DOHH2 (cell line): Measurements from ENCODE around the gene CD79A.

Experiments used
- H3F3A ChIP-seq: fragments of 200-600 bp; sonication (generic), shearing (Covaris generic); 2 replicates; pipeline ENCODE4 v1.6.0; 2016; ENCODE audit warnings: antibody characterized with exemption, mild to moderate bottlenecking; ENCODE audit not compliant: control insufficient read depth, insufficient read depth
- H3K27ac ChIP-seq: fragments of 200-600 bp; sonication (generic); 2 replicates; pipeline ENCODE4 v1.5.1; 2014; ENCODE audit warnings: low read depth, mild to moderate bottlenecking, low read length, moderate library complexity
- H3K27me3 ChIP-seq: fragments of 200-600 bp; sonication (generic); 2 replicates; pipeline ENCODE4 v1.6.1; 2014; ENCODE audit warnings: mild to moderate bottlenecking, low read length, mixed read lengths; ENCODE audit not compliant: control insufficient read depth
- H3K36me3 ChIP-seq: fragments of 200-600 bp; sonication (generic); 2 replicates; pipeline ENCODE4 v1.6.1; 2014; ENCODE audit warnings: mild to moderate bottlenecking, low read length, moderate library complexity, mixed read lengths; ENCODE audit not compliant: control insufficient read depth
- H3K4me1 ChIP-seq: fragments of 200-600 bp; sonication (generic); 2 replicates; pipeline ENCODE4 v1.6.1; 2014; ENCODE audit warnings: mild to moderate bottlenecking, low read length, mixed read lengths; ENCODE audit not compliant: control insufficient read depth
- H3K4me2 ChIP-seq: fragments of 200-600 bp; sonication (generic); 2 replicates; pipeline ENCODE4 v1.6.0; 2014; ENCODE audit warnings: mild to moderate bottlenecking, low read length, moderate library complexity
- H3K4me3 ChIP-seq: fragments of 200-600 bp; sonication (generic); 2 replicates; pipeline ENCODE4 v1.5.1; 2014; ENCODE audit warnings: mild to moderate bottlenecking, low read length, mixed read lengths
- H3K79me2 ChIP-seq: fragments of 200-600 bp; sonication (generic); 2 replicates; pipeline ENCODE4 v1.6.1; 2014; ENCODE audit warnings: mild to moderate bottlenecking, low read length, mixed read lengths; ENCODE audit not compliant: control insufficient read depth
- H3K9me2 ChIP-seq: fragments of 200-600 bp; sonication (generic); replicated peaks from 2 replicates; pipeline ENCODE4 v1.6.1; 2014; ENCODE audit warnings: mild to moderate bottlenecking, low read length, mixed read lengths; ENCODE audit not compliant: control insufficient read depth
- H3K9me3 ChIP-seq: fragments of 200-600 bp; sonication (generic); 2 replicates; pipeline ENCODE4 v1.6.1; 2014; ENCODE audit warnings: antibody characterized with exemption, low read length, mixed read lengths; ENCODE audit not compliant: control insufficient read depth, insufficient read depth
- H4K20me1 ChIP-seq: fragments of 200-600 bp; sonication (generic); 2 replicates; pipeline ENCODE4 v1.6.0; 2014; ENCODE audit warnings: low read depth, mild to moderate bottlenecking, antibody characterized with exemption, low read length, moderate library complexity; ENCODE audit not compliant: control insufficient read depth, insufficient read depth
- CTCF ChIP-seq: fragments of 200-600 bp; sonication (generic); IDR thresholded peaks from one replicate; pipeline ENCODE4 v1.5.1; 2014; ENCODE audit warnings: antibody characterized with exemption, mild to moderate bottlenecking, low read depth, low read length; ENCODE audit not compliant: poor library complexity, severe bottlenecking
- EZH2phosphoT487 ChIP-seq: fragments of 200-600 bp; sonication (generic); IDR thresholded peaks from 2 replicates; pipeline ENCODE4 v1.6.1; 2017; ENCODE audit warnings: borderline replicate concordance, mild to moderate bottlenecking, antibody characterized with exemption, low read length, moderate library complexity, mixed read lengths

Gene CD79A

GRCh38 chr19:41918095-41918494, 41.0 kb downstream of the CD79A start:
- TF ChIP-seq EZH2phosphoT487 (no peak), CTCF (no peak)
- Histone ChIP-seq H4K20me1 (peaks cover 3% of the 10 kb centered on the region; the same call in 1 of the 2 replicates), H3K27me3 (peaks cover 21% of the 10 kb centered on the region)

GRCh38 chr19:41918653-41919244, 41.7 kb downstream of the CD79A start:
- H3K27ac ChIP-seq = no peak overlapping the region
- no peak for TF ChIP-seq CTCF
- no peak for TF ChIP-seq EZH2phosphoT487
- H3K4me3 ChIP-seq = no peak overlapping the region
- H3K9me3 ChIP-seq = no peaks in the 10 kb centered on the region
- no peaks in the 10 kb centered on the region; the same call in 1 of the 2 replicates for H3K36me3 ChIP-seq
- peaks cover 33% of the 10 kb centered on the region for H3K4me1 ChIP-seq
- no peaks in the 10 kb centered on the region for H3K9me2 ChIP-seq
- H3F3A ChIP-seq = peaks cover 2% of the 10 kb centered on the region; the same call in 1 of the 2 replicates
- peaks cover 3% of the 10 kb centered on the region; the same call in 1 of the 2 replicates for H4K20me1 ChIP-seq
- H3K79me2 ChIP-seq = peaks cover 10% of the 10 kb centered on the region; the same call in 1 of the 2 replicates
- H3K4me2 ChIP-seq = no peak overlapping the region
- H3K27me3 ChIP-seq = peaks cover 18% of the 10 kb centered on the region

More at GRCh38 chr19:41918095-41918494, 41.0 kb downstream of the CD79A start:
- H3F3A ChIP-seq = no peaks in the 10 kb centered on the region
- no peak overlapping the region for H3K4me2 ChIP-seq
- no peaks in the 10 kb centered on the region; the same call in 1 of the 2 replicates for H3K36me3 ChIP-seq
- H3K9me3 ChIP-seq = no peaks in the 10 kb centered on the region
- H3K9me2 ChIP-seq = no peaks in the 10 kb centered on the region
- no peak overlapping the region for H3K4me3 ChIP-seq
- peaks cover 8% of the 10 kb centered on the region; the same call in 1 of the 2 replicates for H3K79me2 ChIP-seq
- H3K4me1 ChIP-seq = peaks cover 30% of the 10 kb centered on the region
- no peak overlapping the region for H3K27ac ChIP-seq

- Histone ChIP-seq H3K79me2 (peaks cover 10% of the 10 kb centered on the region; the same call in 1 of the 2 replicates), H3K4me2 (no peak overlapping the region), H3K4me3 (no peak overlapping the region), H3K4me1 (peaks cover 40% of the 10 kb centered on the region), H3K27ac (no peak overlapping the region), H3K27me3 (peaks cover 10% of the 10 kb centered on the region), H3K9me3 (no peaks in the 10 kb centered on the region), H4K20me1 (peaks cover 3% of the 10 kb centered on the region; the same call in 1 of the 2 replicates), H3F3A (peaks cover 2% of the 10 kb centered on the region), H3K36me3 (peaks cover 10% of the 10 kb centered on the region), H3K9me2 (no peaks in the 10 kb centered on the region)
- TF ChIP-seq EZH2phosphoT487 (no peak), CTCF (no peak)
These were observed 43.1 kb downstream of the CD79A start for GRCh38 chr19:41919948-41920712.
